ENCODE data around the gene ATR. TPM values are rescaled to one million over a fixed set of nuclear protein-coding genes. Genes with fewer than 3 reads are reported as not detected.

Gene ATR
- total and polyA plus RNA-seq, 10 of the 15 experiments (the other 5 are each of a cell fraction or from before 2014, with no cell fraction given): 21.0 to 41.5 (median 30.1) TPM

DNA sequence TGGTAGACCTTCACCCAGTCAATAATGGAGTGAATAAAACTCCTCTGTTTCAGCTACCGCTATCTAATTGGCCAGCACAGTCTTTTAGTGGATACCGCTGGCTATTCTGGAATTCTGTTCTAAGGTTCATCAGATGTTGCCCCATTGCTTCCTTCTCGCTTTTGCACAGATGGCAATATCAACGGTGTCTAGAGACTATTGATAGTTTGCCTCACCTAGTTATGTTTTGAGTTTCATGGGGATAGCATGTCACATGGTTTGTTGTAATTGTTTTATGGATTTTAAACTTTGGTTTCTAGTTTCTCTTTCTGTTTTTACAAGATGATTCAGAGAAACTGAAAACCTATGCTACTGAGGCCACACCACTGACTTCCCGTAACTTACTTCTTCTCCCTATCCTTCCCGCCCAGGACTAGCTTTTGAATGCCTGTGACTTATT lies 132.7 kb downstream of the ATR start (continued):
- TF ChIP-seq, protein P1, sequence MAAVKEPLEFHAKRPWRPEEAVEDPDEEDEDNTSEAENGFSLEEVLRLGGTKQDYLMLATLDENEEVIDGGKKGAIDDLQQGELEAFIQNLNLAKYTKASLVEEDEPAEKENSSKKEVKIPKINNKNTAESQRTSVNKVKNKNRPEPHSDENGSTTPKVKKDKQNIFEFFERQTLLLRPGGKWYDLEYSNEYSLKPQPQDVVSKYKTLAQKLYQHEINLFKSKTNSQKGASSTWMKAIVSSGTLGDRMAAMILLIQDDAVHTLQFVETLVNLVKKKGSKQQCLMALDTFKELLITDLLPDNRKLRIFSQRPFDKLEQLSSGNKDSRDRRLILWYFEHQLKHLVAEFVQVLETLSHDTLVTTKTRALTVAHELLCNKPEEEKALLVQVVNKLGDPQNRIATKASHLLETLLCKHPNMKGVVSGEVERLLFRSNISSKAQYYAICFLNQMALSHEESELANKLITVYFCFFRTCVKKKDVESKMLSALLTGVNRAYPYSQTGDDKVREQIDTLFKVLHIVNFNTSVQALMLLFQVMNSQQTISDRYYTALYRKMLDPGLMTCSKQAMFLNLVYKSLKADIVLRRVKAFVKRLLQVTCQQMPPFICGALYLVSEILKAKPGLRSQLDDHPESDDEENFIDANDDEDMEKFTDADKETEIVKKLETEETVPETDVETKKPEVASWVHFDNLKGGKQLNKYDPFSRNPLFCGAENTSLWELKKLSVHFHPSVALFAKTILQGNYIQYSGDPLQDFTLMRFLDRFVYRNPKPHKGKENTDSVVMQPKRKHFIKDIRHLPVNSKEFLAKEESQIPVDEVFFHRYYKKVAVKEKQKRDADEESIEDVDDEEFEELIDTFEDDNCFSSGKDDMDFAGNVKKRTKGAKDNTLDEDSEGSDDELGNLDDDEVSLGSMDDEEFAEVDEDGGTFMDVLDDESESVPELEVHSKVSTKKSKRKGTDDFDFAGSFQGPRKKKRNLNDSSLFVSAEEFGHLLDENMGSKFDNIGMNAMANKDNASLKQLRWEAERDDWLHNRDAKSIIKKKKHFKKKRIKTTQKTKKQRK (IDR thresholded peaks at IDR 0.05; ENCODE audit: low read depth, low read length): no peak
- TF ChIP-seq, protein P2, sequence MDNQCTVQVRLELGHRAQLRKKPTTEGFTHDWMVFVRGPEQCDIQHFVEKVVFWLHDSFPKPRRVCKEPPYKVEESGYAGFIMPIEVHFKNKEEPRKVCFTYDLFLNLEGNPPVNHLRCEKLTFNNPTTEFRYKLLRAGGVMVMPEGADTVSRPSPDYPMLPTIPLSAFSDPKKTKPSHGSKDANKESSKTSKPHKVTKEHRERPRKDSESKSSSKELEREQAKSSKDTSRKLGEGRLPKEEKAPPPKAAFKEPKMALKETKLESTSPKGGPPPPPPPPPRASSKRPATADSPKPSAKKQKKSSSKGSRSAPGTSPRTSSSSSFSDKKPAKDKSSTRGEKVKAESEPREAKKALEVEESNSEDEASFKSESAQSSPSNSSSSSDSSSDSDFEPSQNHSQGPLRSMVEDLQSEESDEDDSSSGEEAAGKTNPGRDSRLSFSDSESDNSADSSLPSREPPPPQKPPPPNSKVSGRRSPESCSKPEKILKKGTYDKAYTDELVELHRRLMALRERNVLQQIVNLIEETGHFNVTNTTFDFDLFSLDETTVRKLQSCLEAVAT (IDR thresholded peaks at IDR 0.05): peak; percentile 56; the same call in 1 of the 2 replicates
- TF ChIP-seq RAD51 (IDR thresholded peaks at IDR 0.05) (peak; percentile 78), POLR2A (IDR thresholded peaks at IDR 0.05; ENCODE audit: low read depth, low read length) (no peak), RUNX3 (IDR thresholded peaks at IDR 0.05; ENCODE audit: low read length) (peak; percentile 49), CUX1 (IDR thresholded peaks at IDR 0.05; ENCODE audit: insufficient replicate concordance, low read depth, low read length) (no peak), BMI1 (IDR thresholded peaks at IDR 0.05; ENCODE audit: borderline replicate concordance) (no peak), SMARCA5 (IDR thresholded peaks at IDR 0.05) (peak; percentile 50; the same call in 1 of the 2 replicates)
